ENCODE data around the gene CAPZA2.

DNA sequence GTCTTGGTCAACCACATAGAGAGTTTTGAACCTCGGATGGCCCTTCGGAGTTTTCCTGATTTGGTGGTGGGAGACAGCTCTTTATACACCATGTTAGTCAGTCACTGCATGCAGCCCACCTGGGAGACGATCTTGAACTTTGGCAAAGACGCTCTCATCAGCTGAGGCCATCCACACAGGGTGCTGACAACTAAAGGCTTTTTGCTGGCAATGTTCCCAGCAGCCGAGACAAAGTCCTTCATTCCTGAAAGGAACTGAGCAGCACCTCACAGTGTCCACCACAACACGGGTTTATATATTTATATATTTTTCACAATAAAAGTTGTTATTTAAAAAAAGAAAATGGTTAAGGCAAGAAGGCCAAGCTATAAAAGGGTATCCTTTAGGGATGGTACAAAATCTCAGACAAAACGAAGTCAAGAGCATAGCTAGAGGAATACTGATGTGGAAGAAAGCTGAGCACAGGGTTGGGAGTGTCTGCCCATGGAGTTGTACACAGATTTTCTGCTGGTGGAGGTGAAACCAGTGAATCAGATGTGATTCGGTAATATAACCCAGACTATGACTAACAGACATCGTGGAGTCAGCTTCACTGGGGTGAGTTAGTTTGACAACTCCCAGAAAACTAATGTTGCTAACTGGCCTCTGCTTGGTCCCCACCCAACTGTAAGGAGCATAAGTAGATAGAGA lies 27.4 kb upstream of the CAPZA2 start:
- TF ChIP-seq, protein P1, sequence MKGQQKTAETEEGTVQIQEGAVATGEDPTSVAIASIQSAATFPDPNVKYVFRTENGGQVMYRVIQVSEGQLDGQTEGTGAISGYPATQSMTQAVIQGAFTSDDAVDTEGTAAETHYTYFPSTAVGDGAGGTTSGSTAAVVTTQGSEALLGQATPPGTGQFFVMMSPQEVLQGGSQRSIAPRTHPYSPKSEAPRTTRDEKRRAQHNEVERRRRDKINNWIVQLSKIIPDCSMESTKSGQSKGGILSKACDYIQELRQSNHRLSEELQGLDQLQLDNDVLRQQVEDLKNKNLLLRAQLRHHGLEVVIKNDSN (CRISPR knock-in tag; IDR thresholded peaks at IDR 0.05): no peak
- TF ChIP-seq, protein P2, sequence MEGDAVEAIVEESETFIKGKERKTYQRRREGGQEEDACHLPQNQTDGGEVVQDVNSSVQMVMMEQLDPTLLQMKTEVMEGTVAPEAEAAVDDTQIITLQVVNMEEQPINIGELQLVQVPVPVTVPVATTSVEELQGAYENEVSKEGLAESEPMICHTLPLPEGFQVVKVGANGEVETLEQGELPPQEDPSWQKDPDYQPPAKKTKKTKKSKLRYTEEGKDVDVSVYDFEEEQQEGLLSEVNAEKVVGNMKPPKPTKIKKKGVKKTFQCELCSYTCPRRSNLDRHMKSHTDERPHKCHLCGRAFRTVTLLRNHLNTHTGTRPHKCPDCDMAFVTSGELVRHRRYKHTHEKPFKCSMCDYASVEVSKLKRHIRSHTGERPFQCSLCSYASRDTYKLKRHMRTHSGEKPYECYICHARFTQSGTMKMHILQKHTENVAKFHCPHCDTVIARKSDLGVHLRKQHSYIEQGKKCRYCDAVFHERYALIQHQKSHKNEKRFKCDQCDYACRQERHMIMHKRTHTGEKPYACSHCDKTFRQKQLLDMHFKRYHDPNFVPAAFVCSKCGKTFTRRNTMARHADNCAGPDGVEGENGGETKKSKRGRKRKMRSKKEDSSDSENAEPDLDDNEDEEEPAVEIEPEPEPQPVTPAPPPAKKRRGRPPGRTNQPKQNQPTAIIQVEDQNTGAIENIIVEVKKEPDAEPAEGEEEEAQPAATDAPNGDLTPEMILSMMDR (IDR thresholded peaks at IDR 0.05): no peak
- TF ChIP-seq, protein P3, sequence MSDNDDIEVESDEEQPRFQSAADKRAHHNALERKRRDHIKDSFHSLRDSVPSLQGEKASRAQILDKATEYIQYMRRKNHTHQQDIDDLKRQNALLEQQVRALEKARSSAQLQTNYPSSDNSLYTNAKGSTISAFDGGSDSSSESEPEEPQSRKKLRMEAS (CRISPR knock-in tag; IDR thresholded peaks at IDR 0.05): no peak
- TF ChIP-seq MXD4 (CRISPR knock-in tag; IDR thresholded peaks at IDR 0.05; ENCODE audit: borderline replicate concordance): no peak

Data from WTC11 (cell line).